ENCODE data around the gene GIGYF2.
A peak's percentile ranks its signal among the peaks of the same experiment; 100 is the strongest.

The GIGYF2 gene

DNA sequence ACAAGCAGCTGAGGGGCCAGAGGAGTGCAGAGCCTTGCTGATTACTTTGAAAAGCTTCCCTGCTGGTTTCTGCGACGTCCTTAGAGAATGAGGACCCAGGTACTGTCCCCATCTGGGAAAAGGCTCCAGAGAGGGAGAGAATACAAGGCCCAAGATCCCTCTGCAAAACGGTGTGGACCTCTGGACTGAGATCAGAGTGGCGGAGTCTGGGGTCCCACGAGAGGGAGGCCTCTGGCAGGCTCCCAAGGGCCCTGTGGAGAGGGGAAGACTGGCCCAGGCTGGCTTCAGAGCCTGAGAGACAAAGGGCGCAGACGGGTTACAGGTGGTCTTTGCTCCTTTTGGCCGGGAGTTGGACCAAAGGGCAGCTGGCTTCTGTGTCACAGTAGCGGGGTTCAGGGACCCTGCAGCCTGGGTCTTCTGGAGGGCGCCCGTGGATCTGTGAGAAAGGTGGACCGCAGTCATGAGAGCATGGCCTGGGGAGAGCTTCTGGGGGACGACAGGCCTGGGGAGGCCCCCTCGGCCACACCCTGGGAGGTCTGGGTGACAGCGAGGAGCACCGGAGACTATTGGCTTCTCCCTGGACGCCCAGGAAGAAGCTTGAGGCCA lies 173.7 kb downstream of the GIGYF2 start:
- DNase-seq, result no peak

DNA sequence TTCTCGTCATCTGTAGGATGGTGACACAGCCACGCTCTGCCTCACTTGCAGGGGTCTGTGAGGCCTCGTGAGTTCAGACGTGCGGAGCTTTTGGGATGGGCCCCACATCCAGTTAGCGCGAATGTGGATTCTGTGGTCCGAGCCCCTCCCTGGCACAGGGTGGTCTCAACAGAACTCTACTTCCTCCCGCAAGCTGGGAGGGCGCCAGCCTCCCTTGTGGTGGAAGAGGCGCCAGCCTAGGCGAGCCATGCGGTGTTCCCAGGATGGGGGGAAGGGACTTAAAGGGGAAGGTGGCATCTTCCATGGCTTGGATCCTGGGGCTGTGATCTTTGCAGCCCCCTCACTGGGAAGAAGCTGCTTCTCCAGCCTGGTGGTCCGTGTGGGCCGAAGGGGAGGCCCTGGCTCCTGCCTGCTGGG lies 174.3 kb downstream of the GIGYF2 start:
- DNase-seq, result no peak

DNA sequence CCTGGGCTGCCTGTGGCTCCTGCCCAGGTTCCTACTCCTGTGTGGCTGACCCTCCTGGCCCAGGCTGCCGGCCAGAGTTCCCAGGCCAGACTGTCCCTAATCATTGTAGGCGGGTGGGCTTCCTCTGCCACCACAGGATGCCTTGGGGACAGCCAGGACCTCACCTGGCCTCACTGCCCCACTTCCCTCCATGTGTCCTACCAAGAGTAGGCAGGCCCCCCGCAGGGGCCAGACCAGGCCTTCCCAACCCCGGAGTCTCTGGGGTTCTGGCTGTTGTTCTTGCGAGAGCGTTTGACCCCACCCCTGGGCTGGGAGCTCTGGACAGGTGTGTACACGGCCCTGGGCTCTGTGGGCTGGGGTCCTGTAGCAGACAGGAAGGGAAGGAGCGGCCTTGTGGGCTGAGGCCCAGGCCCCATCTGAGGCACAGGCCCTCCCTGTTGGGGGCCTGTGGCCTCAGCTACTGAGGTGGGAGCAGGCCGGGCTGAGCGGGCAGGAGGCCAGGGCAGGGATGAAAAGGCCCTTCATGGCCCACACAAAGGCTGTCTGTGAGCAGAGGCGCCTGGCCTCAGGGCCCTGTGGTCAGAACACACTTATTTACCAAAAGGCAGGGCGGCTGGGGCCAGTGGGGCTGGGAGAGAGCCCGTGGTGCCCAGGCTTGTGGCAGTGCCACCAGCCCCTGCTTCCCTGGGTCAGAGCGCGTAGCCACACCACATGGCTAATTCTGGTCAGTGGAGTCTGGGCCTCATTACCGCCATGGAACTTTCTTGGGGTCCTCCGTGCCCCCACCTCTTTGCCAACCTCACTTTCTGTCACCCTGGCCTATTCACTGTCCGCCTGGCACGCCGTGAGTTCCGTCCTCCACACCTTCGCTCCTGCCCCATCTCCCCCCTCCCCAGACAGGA lies 175.0 kb downstream of the GIGYF2 start:
- no peak for DNase-seq

DNA sequence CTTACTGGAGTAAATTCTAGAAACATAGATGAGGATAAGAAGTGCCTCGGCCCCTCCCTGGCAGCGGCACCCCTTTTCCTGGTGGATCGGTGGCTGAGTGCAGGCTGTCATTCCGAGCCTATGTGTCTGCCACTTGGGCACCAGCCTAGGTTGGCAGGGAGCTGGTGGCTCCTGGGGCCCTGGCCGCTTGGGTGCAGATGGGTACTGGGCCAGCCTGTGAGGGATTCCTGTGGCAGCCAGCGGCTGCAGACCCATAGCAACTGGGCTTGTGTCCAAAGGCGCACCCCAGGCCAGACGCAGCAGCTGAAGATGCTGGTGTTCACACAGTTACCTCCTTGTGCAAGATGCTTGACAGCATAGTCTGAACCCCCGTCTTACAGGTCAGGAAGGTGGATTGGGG lies 175.7 kb downstream of the GIGYF2 start:
- DNase-seq, result no peak

DNA sequence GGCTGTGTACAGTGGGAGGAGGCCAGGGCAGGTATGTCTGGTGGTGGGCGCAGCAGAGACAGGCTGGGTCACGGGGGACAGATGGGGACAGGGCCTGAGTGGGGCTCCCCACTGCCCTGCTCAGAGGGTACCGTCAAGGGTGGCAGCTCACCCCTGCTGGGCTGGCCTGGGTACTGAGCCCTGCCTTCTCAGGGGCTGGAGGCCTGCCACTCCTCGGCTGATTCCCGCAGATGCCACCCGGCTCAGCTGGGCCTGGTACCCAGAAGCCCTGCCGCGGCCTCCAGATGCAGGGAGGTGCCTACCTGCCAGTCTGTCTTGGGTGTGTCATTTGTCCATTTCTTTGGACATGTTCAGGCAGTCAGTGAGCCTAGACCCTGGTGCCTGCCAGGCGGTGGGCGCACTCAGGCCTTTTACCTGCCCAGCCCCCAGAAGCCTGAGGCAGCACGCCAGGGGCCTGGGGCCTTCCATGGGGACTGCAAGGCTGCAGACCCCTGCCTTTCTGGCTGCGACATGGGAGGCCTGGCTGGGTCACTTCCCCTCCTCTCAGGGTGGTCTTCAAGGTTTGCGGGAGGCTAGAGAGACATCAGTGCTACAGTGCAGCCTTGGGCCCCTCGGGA lies 176.3 kb downstream of the GIGYF2 start:
- DNase-seq, result no peak

DNA sequence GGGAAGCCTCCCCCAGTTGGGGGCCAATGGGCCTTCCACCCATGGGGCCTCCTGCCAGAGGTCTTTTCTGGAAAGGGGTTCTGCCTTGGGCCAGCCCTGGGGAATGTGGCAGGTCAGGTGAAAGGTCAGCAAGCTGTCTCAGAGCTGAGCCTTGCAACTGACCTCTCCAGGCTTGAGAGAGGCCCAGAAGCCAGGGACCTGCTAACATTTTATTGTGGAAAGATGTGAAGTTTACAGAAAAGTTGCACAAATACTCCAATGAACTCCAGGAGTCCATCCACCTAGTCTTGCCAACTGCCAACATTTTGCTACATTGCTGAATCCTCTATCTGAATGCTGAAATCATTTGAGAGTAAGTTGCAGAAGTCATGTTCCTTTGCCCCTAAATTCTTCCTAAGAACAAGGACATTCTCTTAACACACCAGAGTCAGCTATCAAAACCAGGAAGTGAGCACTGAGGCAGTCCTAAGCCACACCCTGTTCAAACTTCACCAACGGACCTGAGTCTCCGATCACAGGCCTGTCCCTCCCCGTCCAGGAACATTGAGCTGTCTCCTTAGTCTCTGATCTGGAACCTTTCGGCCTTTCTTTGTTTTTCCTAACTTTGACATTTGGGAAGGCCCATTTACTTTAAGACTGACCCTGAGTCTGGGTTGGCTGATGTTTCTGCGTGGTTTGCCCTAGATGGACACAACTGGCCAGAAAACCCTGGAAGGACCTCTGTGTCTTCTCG lies 176.9 kb downstream of the GIGYF2 start:
- no peak for DNase-seq

DNA sequence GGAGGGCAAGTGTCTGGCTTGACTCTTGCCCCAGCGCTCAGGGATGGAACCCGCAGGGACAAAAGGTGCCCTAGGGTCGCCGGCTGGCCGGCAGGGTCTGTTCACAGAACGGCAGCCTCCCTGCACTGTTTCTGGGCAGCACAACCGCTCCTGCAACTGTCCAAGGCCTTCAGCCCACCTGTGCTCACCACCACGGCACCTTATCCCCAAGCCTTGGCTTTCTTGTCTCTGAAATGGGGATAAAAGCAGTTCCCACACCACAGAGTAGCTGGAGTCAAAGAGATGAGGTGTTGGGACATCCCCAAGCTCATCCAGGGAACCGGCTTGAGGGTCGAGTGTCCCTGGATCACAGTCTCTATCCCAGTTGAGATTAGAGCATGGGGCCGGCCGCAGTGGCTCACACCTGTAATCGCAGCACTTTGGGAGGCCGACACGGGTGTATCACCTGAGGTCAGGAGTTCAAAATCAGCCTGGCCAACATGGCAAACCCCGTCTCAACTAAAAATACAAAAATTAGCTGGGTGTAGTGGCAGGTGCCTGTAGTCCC lies 177.6 kb downstream of the GIGYF2 start:
- no peak for DNase-seq

DNA sequence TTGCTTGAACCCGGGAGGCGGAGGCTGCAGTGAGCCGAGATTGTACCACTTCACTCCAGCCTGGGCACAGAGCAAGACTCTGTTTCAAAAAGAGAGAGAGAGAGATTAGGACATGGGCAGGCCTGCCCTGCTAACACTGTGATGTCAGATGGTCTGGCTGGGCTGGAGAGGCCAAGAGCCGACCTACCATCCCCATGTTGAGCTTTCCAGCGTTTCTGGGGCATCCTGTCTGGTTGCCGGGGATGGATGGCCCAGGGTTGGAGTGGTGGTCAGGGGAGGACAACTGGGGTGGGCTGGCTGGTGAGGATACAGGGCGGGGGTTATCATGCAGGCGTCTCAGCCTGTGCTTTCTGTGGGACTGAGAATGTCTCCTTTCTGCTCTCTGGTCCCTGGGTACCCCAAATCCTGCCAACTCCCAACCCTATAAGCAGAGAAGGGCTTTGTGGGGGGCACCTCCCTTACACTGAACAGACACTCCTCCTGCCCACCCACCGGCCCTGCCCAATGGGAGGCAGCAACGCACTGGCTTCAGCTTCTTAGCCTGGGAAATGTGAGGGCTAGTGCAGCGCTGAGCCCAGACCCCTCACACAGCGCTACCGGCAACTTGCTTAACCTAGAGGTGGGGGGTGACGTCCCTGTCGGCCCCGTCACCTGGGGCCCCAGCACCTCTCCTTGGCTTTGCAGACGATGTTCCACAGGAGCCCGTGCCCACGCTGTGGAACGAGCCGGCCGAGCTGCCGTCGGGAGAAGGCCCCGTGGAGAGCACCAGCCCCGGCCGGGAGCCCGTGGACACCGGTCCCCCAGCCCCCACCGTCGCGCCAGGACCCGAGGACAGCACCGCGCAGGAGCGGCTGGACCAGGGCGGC lies 178.4 kb downstream of the GIGYF2 start:
- DNase-seq, result no peak

DNA sequence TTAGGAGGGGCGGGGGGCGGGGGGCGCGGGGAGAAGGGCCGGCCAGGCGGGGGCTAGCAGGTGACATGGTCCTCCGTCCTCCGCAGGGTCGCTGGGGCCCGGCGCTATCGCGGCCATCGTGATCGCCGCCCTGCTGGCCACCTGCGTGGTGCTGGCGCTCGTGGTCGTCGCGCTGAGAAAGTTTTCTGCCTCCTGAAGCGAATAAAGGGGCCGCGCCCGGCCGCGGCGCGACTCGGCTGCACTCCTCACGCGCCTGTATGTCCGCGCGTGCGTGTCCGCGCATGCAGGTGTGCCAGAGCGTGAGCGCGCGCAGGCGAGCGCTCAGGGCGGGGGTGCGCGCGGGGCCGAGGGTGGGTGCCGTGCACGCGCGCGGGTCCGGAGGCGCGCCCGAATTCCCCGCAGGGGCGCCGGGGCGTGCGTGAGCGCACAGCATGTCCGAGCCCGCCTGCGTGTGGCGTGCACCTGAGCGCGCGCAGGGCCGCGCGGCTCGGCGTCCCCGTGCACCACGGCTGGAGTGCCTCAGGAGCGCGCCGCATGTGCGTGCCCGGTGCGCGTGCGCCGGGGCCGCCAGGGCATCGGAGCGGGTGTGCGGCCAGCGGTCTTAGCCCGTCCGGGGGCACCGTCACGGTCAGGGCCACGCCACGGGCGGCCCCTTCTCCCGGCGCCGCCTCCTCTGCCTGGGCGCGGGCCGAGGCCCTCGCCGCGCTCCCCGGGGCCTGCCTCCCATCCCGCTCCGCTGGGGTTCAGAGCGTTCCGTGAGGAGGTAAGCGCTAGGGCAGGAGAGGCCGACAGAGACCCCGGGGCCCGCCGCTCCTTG lies 179.2 kb downstream of the GIGYF2 start:
- peak; percentile 26 for DNase-seq

DNA sequence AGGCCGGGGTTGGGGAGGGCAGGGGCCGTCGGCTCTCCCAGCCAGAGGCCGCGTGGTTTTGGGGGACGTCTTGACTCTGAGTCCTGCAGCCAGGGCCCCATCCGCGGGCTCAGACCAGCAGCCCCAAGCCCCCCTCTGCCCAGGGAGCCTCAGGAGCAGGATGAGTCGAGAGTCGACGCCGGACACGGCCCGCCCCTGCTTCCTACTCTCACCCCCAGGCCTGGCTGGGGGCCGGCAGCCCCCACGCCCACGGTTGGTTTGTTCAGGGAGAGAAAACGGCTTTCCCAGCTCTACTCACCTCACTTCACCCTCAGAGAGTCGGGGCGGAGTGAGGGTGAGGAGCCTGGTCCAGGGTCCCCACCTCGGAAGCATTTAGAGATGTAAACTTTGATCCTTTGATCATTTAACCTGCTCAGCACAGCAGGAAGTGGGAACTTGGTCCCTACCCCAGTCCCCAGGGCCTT lies 179.9 kb downstream of the GIGYF2 start:
- no peak for DNase-seq

DNA sequence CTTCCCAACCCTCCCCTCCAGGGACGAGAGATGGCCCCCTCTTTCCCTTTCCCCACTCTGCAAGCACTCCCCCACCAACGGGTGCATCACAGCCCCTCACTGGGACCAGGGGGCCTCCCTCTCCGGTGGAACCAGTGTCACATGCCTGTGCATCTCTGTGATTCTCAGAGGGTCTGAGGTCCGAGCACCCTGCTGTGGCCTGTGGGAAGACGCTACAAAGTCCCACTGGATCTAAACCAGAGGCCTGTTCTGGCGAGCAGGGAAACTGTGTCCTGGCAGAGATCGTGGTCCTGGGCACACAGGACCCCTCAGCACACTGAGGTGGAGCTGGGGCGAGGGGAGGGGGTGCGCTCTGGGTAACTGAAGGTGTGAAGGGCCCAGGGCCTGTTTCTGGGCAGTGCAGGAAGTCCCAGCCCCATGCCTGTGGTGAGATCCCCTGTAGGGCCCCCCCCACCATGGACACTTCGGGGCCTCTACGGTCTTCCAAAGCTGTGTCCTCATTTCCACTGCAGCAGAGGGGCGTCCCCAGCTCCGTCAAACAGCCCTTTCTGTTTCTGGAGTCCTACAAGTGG lies 180.9 kb downstream of the GIGYF2 start:
- DNase-seq, result no peak

DNA sequence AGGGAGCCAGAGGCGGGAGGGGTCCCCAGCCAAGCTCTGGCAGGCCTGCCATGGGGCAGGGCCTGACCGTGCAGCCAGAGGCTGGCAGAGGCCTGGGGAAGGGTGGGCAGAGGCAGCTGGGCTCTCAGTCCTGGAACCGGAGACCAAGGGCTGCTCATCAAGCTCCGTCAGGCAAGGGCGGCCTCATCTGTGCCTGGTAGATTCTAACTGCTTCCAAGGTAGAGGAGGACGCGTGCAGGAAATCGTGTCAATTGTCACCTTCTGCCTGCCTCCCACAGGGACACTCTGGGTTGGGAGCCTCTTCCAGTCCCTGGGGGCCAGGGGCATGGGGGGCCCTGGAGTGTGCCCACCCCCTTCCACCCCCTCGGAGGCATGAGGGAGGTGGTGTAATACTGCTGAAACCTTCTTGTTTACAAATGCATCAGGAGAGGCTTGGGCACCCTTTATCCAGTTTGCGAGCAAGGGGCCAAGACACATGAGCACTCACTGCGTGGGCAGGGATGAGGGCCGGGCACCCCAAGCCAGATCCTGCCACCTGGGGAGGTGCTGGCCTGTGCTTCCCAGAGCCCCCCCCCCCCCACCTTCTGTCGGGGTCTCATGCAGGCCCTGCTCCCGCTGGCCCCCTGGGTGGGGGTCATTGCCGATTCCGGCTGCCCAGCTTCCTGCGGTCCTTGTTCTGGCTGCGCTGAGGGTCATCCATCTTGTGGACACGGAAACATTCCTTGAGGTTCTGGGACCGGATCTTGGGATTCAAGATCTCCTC lies 181.9 kb downstream of the GIGYF2 start:
- no peak for DNase-seq

DNA sequence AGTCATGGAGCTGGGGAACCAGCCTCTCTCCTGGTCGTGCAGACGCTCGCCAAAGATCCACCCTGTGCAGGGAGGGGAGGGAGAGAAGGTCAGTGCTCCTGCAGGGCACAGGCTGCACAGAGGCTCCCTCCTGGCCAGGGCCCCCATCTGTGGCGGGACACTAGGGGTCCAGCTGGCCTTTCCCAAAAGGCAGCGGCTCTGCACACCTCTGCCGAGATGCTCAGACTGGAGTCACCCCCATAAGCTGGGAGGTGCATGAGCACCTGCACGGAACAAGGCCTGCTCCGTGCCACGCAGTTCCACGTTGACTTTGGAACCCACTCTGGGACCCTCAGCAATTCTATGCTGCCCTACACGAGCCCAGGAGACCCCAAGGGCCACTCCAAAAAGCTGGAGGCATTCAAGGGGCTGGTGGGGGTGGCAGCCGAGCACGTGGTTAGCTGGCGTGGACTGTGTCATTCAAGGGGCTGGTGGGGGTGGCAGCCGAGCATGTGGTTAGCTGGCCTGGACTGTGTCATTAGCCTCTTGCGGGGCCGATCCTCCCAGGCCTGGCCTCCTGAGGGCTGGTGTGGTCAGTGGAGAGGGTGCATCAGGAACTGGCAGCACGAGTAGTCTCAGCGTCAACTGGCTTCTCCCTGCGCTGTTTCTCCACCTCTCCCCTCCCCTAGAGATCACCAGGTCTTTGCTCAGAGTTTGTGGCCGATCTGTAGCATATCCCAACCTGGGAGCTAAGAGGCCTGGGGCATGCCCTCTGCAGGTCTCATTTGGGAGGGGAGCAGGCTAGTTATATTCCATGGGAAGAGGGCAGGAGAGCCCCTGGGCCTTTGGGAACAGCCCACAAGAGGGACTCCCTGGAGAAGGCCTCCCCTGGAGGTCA lies 182.7 kb downstream of the GIGYF2 start:
- DNase-seq, result no peak

DNA sequence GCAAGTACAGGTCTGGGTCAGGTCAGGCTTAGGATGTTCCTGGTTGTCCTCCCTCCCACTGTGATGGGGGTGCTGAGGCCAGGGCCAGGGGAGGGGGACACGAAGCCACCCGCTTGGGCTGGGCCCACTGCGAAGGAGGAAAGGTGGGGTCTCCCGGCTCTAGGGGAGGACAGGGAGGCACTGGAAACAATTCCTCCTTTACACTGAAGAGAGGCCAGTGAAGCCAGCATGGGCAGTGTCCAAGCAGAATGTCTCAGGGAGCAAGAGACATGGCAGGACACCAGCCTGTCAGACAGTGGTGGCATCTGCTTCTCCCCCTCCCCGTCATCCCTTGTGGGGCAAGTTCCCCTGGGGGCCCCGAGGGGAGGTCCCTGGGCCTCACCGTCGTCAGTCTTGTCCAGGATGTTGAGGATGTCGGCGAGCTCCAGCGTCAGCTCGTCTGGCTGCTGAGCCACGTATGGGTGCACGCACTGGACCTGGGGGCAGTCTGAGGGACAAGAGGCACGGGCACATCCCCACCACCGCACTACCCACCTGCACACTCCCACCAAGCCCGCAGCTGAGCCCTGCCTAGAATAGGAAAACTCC lies 183.7 kb downstream of the GIGYF2 start:
- DNase-seq, result no peak

DNA sequence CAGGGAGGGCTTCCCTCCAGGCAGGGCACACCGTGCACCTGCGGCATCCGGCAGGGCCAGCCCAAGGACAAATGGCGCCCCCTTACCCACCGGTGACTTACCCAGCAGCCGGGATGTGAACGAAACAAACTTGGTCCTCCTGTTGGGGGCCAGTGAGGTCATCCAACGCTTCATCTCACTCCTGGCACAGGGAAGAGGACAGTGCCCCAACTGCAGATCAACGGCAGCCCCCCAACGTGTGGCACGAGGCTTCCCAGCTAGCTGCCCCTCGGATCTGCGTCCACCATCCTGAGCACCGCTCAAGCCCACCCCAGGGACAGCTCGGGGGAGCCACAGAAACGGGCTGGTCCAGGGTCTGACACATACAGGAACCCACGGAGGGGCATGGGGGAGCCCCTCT lies 185.0 kb downstream of the GIGYF2 start:
- no peak for DNase-seq

DNA sequence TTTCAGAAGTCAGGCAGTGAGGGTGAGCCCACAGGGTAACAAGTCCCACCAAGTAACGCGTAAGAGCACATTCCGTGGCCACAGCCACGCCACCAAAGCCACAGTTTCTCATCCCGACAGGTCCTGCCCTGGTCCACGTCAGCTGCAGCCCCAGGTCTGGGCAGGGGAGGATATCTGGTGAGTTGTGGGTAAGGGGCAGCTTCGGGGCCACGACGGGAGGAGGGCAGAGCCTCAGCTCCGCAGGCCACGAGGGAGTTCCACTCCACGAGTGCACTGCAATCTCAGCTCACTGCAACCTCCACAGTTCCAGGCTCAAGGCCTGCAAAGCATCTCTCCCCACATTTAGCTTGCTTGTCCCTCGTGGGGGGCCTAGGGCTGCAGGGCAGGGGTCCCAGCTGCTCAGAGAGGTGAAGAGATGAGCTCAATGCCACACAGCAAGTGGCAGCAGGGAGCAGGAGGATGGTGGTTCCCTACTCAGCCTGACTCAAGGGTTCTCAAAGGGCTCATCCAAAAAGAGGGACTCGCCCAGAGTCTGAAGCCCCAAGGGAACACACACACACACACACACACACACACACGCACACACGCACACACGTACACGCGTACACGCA lies 185.5 kb downstream of the GIGYF2 start:
- no peak for DNase-seq

DNA sequence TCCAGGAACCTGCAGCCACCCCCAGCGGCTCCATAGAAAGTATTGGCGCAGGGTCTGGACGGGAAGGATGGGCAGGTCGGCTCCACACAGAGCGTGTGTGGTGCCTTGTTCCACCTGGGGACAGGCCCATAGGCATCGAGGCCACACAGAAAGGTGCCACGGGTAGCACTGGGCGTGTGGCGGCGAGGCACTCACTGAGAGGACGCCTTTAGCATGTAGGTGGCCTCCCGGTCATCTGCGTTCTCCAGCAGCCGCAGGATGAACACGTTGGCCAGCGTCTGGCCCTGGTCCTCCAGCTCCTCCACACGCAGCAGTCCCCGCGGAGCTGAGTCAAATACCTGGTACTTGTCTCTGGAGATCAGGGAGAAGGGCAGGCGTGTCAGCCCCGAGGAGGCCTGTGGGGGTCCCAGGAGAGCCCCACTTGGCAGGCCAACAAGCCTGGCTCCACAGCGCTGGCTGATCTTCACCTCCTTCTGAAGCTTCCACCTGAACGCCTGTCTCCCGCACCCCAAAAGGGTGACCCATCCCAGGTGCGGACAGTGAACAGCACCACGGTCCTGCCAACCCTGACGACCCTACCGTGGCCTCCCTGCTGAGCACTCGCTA lies 186.1 kb downstream of the GIGYF2 start:
- DNase-seq, result no peak
